Measurements from ENCODE around the gene TCTN2.

Gene TCTN2

DNA sequence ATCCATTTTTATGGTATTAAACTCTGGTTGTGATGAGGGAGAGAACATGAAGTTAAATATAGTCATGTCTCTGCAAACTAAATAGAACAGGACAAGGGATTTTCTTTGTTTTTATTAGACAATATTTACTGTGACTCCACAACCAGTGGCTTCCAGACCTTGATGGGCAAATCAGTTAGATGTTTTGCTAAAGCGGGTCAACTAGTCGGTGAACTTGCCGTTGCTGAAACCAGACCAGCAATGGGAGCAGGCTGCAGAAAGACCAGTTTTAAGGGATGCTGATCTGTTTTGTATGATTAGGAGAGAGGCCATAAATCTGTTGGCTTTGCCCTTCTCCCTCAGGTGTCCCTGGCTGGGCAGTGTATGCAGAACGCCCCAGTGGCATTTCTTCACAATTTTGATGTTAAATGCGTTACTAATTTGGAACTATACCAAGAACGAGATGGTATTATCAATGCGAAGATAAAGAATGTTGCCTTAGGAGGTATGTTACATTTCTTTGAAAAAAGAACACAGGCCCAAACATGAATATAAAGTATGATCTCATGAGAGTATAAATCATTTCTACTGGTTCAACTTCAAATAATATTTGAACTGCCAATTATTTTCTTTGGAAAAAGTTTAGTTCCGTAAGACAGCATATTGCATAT is 19.4 kb downstream of the TCTN2 start:
- no peak for DNase-seq

DNA sequence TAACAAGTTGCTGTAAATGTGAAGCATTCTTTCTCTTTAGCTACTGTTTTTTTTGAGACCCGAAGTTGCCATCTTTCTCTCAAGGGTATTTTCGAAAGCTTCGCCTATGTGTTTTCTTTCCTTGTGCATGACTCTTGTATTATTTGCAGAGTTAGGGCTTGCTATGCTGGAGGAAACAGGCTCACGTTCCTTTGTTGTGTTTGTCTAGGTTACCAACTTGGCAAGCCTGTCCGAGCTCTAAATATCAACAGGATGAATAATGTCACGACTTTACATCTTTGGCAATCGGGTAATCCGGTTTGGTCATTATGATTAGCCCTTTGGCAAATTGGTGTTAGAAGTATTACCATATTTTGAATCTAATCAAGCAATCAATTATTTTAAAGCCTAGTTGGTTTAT is 25.3 kb downstream of the TCTN2 start:
- no peak for DNase-seq

DNA sequence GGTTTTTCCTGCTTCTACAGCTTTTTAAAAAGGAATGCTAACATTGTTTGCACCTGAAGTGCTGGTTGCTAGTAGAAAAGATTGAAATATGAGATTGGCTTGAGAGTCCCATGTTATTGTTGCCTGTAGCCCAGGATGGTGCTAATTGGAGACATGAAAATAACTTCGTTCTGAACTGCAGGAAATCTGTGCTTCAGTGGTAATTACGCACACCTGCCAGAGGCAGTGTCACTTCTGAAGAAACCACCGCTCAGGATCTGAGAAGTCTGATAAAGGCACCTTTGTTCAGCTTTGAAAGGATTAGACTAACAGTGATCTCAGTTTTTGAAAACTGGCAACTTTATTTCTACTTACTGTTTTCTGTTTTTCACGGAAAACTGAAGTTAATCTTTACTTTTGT is 25.7 kb downstream of the TCTN2 start:
- no peak for DNase-seq

DNA sequence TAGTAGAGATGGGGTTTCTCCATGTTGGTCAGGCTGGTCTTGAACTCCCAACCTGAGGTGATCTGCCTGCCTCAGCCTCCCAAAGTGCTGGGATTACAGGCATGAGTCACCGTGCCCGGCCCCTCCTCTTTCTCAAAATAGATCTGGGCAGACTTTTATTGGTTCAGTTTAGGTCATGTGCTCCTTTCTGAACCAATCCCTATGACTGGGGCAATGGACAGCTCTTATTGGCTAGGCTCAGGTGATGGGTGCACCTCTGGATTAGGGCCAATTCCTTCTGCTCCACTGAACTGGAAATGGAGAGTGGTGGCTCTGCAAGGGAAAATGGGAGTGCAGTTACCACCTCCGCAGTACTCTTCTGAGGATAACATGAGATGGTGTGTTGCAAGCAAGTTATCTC is 35.0 kb downstream of the TCTN2 start:
- DNase-seq = peak; percentile 37

DNA sequence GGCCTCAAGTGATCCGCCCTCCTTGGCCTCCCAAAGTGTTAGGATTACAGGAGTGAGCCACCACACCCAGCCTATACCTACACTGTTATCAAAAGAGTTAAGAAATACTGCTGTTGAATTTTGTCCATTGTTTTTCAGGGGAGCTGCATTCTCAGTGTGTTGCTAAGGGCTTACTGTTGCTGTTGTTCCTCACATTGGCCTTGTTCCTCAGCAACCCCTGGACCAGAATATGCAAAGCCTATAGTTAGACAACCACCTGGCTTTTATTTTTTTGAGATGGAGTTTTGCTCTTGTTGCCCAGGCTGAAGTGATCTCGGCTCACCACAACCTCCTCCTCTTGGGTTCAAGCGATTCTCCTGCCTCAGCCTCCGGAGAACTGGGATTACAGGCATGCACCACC is 36.6 kb downstream of the TCTN2 start:
- no peak for DNase-seq

DNA sequence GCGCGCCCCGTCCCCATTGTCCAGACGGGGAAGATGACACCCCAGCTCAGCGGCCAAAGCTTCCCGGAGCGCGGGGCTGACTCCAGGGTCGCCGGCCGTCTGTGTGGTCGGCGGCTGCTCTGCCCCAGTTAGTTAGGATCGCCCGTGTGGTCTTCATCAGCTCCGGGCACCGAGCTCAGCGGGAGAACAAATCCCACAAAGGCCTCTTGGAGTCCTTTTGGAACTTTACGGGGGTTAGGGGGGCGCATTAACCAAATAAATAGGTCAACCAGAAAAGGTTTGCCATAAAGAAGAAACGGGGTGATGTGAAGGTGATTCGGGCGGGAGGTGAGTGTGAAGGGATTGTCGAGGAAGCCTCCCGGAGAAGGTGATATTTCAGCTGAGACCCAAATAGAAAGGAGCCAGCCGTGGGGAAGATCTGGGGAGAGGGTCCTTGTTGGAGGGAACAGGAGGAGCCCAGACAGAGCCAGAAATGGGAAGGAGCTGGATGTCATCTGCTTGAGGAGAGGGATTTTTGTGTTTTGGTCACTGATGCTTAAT is 41.9 kb downstream of the TCTN2 start:
- DNase-seq = no peak

DNA sequence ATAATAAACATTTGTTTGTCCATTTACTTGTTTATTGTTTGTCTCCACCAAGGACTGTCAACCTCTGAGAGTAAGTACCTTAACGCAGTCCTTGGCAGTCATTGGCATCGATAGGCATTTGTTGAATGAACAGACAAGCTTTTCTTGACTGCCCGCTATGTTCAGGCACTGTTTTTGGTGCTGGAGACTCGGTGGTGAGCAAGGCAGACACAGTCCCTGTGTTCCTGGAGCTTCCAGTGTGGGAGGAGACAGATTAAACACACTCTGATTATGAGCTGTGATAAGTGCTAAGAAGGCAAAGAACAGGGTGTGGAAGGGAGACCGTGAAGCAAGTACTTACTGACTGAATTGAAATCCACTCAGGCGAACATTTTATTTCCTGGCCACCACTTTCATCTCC is 42.5 kb downstream of the TCTN2 start:
- DNase-seq = peak; percentile 46

DNA sequence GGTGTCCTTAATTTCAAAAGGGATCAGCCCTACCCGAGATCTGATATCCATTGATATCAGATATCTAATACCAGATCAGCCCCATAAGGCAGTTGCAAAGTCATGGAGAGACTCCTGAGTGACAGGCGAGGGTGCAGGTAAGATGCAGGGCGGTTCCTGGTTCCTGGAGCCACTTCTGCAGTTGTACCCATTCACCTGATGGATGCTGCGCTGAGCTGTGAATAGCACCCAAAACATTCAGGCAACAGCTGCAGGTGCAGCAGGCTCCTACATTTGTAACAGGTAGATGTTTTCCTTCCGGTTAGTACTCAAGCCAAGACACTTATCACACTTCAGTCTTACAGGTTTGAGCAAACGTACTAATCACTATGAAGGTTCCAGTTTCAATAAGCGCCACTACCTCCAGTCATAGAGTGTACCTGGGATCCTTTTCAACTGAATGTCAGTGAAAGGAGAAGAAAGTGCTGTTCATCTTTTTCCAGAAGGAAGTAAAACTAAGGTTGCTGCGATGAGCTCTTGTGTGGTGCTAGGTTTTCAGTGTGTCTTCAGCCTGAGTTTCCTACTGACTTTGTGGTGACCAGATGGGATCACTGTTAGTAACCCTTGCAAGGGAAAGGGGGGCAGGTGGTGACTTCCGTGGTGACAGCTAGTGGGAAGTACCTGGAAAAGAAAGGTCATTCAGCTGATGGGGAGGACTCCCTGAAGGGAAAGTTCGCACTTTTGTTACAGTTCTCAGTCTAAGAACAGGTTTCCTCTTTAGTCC is 43.1 kb downstream of the TCTN2 start:
- peak; percentile 72 for DNase-seq

DNA sequence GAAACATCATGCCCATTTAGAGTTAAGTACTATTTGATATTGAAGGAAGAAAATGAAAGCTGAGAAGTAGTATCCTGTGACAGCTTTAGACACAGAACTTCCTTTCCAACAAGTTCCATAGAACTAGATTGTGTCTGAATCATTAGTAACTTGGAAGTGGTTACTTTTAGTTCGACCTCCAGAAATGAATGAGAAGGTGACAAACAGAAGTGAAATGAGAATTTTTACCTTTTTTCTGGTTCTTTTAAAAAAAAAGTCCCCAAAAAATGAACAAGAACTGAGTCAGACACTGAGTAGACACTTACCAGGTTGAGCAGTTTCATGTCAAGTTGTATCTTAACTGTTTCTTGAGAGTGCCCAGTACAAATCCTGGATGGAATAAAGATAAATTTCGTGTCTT is 44.3 kb downstream of the TCTN2 start:
- DNase-seq = no peak

DNA sequence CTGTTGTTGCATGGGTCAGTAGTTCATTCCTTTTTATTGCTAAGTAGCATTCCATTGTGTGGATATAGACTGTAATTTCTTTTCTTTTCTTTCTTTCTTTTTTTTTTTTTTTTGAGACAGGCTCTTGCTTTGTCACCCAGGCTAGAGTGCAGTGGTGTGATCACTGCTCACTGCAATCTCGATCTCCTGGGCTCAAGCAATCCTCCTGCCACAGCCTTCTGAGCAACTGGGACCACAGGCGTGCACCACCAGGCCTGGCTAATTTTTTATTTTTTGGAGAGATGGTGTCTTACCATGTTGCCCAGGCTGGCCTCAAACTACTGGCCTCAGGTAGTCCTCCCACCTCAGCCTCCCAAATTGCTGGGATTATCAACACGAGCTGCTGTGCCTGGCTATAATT is 46.4 kb downstream of the TCTN2 start:
- DNase-seq = no peak

DNA sequence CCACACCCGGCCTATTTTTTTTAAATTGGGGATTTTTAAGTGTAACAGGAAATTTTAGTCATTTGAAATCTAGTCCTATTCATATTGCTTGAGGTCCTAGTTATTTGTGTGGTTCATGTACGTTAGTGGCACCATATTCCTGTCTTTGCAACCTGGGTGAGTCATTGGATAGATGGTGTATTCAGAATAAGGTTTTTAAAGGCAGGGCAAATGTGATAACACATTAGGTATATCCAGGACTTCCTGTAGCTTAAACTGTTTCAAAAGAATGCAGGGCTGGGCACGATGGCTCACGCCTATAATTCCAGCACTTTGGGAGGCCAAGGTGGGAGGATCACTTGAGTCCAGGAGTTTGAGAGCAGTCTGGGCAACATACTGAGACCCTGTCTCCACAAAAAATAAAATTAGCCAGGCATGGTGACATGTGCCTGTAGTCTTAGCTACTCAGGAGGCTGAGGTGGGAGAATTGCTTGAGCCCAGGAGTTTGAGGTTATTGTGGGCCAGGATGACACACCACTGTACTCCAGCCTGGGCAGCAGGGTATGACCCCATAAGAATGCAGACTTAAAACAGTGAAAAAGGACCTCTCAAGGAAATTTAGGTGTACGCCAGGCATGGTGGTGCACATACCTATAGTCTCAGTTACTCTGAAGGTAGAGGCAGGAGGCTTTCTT is 49.4 kb downstream of the TCTN2 start:
- DNase-seq = no peak

DNA sequence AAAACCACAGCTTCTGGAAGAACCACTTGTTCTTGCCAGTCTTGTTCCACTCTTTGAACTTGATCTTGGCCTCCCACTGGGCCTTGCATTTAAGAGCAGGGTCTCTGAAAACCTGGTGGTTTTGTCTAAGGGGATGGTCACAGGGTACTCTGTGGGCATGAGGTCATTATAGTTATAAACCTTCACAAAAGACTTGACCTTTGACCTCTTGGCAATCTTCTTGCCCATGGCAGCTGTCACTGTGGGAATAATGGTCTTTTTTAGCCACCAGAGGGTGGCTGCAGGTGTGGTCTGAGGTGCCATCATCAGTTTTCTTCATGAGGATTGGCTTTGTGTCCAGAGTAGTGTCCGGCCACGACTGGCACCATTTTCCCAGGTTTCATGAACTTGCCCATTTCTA is 50.3 kb downstream of the TCTN2 start:
- no peak for DNase-seq

DNA sequence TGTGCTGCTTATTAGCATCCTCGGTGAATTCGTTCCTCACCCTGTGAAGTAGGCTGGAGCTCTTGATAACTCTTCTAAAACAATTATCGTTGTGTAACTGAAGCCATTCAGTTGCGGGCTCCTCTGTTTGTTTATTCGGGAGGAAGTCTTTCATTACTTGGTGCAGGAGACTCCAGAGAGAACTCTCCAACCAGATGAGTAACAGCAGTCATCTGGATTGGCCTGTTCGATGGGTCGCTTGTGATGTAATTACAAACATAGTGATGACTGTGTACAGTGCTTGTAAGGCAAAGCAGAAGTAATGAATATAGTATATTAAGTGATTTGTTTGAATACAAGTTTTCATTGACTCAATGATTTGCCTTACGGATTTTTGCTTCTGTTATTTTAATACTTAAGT is 52.1 kb downstream of the TCTN2 start:
- no peak for DNase-seq

DNA sequence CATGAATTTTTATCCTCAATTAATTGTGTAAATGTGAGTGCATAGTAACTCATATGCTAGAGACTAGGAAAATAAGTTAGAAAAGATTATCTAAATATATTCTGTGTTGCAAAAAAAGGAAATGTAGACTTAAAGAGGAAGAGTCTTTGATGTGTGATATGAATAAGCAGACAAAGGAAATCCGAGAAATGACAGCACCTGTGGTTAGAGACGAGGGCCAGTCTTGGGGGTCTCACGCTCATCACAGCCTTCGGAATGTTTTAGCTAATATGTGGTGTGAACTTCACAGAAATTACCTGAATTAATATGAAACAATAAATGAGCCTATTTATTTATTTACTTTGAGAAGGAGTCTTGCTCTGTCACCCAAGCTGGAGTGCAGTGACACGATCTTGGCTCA is 52.9 kb downstream of the TCTN2 start:
- DNase-seq = peak; percentile 45

DNA sequence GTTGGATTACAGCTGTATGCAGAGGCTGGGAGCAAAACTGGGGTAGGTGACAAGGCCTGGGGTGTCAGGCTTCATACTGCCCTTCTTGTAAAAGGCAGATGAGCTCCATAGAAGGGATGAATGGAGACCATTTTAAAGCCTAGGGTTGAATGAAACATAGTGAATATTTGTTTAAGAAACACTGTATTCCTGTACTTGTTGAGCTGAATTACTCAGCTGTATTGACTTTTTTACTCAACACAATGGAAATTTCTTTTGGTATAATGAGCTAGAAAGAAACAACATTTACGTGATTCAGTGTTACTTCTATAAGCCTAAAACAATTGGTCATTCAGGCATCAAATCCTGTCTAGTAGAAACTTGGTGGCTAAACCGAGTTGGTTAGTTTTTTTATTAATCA is 55.3 kb downstream of the TCTN2 start:
- DNase-seq = no peak

DNA sequence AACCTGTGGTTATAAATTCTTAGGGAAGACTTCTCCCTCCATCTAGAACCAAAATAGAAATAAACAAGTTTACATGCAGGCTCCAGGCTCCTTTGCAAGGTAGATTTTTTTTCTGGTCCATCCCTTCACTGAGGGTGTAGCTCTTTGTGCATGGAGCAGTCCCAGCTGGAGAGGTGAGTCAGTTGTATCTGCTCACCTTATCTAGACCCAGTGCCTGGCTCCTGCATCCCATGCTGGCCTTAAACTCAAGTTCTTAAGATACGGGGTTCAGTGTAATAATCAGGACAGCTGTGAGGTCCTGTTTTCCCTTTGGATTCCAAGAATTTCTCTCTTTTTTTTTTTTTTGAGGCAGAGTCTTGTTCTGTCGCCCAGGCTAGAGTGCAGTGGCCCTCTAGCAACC is 56.0 kb downstream of the TCTN2 start:
- DNase-seq = no peak

DNA sequence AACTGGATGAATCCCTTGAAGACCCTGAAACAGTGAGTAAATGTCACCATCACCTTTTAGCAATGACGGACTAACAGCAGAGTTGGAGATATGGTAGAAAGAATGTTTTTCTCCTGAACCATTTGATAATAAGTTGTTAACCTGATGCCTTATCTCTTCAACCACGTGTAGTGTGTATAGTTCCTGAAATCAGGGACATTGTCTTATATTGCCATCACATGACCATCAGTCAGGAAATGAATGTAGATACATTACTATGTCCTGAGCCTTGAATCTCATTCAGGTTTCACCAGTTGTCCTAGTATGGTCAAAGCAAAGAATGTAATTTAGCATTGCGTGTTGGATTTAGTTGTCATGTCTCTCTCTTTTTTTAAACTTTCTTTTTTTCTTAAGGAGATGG is 57.0 kb downstream of the TCTN2 start:
- DNase-seq = no peak

DNA sequence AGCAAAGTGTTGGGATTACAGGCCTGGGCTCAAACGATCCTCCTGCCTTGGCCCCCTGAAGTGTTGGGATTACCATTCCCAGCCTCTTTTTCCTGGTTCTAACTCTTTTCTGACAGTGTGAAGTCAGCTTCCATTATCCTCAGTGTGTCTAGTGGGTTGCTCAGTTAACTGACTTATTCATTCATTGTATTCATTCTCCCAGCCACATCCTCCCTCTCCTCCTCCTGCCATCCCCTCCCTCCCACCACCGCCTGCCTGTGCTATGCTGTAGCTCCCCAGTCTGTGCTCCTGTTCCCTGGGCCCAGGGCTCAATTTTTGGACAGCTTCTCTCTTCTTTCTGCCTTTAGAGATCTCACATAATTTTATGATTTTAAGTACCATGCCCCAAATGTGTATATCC is 60.7 kb downstream of the TCTN2 start:
- DNase-seq = no peak

DNA sequence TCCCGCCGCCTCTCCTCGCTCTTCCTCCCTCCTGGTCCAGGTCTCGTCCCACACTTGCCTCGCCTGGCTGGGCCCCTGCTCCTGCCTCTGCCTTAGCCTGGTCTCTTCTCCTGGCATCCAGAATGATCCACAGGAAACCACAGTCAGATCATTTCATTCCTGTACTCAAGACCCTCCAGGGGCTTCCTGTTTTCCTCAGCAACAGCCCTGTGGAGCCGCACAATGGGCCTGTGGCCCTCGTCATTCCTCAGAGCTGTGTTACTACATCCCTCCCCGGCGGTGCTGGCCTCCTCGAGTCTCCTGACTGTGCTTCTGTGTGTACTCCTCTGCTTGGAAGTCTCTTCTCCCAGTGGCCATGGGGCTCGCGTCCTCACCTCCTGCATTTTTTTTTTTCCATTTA is 61.3 kb downstream of the TCTN2 start:
- DNase-seq = no peak

DNA sequence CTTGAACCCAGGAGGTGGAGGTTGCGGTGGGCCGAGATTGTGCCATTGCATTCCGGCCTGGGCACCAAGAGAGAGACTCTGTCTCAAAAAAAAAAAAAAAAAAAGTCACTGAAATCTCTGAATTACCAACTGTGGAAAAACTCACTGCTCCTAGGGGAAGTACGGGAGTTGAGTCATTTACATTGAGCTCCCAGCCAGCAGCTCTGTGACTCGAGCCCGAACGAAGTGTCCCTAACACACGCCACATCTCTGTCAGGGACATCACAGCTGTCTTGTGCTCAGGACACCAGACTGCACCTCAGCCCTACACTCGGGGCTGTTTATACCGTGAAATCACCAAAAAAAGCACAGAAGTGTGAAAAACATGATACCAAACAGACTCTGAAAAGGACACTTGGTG is 62.3 kb downstream of the TCTN2 start:
- DNase-seq = no peak

DNA sequence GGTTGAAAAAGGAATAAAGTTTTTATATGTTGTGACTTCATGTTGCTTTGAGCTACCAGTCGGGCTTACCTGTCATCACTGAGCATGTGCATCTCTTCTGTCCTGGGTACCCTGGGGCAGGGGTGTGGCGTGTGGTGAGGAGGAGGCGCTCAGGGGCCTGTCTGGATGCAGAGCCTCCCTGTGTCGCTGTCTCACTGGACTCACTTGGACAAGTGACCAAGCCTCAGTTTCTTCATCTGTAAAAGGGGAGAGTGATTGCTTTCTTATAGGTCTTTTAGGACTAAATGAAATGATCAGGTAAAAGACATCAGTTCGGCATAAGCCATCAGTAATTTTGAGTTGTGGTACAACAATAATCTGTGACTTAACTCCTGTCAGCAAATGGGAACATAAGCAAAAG is 63.4 kb downstream of the TCTN2 start:
- DNase-seq = no peak

DNA sequence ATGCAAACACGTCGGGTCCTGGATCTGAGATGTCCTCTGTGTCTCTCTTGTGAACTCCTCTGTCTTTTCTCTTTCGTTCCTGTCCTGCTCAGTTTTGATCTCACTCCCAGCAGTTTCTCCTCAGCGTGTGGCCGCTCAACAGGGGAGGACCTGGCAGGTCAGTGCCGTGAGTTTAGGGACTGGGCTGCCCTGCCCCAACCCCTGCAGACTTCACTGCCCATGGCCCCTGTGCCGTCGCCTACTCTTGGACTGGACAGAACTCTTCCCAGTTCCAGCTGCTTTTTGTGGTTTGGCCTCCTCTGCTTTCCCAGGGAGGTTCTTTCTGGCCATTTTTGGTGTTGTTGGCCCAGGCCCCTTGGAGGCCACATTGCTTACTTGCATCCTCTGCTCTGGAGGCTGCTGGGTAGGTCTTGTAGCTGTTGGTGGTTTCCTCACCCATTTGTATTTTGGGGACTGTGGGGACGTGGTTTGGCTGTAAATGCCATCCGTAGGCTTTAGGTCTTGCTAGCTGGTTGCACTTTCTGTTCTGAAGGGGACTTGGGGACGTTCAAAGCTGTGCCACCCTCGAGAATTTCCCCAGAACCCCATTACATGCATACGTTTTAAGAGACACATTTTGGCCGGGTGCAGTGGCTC is 71.1 kb downstream of the TCTN2 start:
- no peak for DNase-seq

DNA sequence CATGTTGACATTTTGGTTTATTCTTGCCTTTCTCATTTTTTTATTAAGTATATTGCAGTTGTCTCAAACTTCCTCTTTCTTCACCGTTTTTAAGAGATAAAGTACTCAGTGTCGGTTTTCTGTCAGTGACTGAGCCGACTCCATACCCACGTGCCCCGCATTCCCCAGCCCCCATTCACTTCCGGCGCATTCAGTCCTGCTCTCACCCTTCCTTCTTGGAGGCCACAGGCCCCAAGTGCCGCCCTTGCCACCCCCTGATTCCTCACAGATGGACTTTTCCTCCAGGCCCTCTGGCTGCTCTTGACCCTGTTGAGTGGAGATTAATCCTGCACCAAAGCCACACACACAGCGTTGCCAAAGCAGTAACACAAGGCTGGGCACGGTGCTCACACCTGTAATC is 72.1 kb downstream of the TCTN2 start:
- DNase-seq = no peak

DNA sequence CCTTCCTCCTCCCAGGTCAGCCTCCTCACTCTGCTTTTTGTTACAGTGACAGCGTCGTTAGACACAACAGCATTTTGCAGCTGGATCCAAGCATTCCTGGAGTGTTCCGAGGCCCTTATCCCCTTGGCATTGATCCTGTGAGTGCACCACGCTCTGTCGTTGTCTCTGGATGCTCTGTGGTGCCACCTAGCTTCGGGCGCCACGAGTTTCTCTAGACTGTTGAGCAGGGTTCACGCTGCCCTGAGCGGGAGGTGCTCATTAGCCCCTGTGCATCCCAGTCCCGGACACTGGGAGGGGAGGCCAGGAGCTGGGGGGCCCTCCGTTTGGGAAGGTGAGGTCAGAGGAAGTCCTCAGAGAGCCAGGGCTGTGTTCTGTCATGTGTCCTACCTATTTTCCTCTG is 73.9 kb downstream of the TCTN2 start:
- no peak for DNase-seq
